Pancreas (tissue), 10 donors: ENCODE data around the gene FUOM. TPM values are rescaled to one million over a fixed set of nuclear protein-coding genes. Genes with fewer than 3 reads are reported as not detected.

ENCODE experiments used
- ATAC-seq, 4 donors: fragments of 200-7000 bp; cut with Tn5 transposase; one replicate each; pipeline versions ENCODE4 v1.8.0 to v1.9.1; 2020; ENCODE audit warnings: mild to moderate bottlenecking in 4 of 4, moderate library complexity in 4 of 4
- DNase-seq, 6 donors: peaks; one replicate each; pipeline ENCODE4 v3.0.0-alpha.2; 2020
- FAIRE-seq: peaks from 2 replicates; lab custom pipeline; 2012; peaks lifted over from hg19 to GRCh38; lab: Jason Lieb, UNC
- H3K27ac ChIP-seq, 4 donors: fragments of 200-600 bp; sonication (generic); 1 replicate in 3 of 4; 2 replicates in 1 of 4; pipeline versions ENCODE4 v1.5.0 to v1.8.0; 2020
- H3K27me3 ChIP-seq, 4 donors: fragments of 200-600 bp; one replicate each; pipeline ENCODE4 v1.8.0; 2021
- H3K36me3 ChIP-seq, 3 donors: fragments of 200-600 bp; sonication (generic) in 1 of 3; one replicate each; pipeline versions ENCODE4 v1.5.0 to v1.8.0; 2020 to 2021
- H3K4me1 ChIP-seq, 3 donors: fragments of 200-600 bp; one replicate each; pipeline ENCODE4 v1.8.0; 2021
- H3K4me3 ChIP-seq, 4 donors: fragments of 200-600 bp; sonication (generic) in 2 of 4; one replicate each; pipeline versions ENCODE4 v1.5.0 to v1.8.0; 2020 to 2021
- H3K9me3 ChIP-seq, 4 donors: fragments of 200-600 bp; one replicate each; pipeline ENCODE4 v1.8.0; 2021
- CTCF ChIP-seq, 4 donors: fragments of 200-600 bp; sonication (generic) in 3 of 4; IDR thresholded peaks; one replicate each; pipeline versions ENCODE4 v1.5.0 to v1.8.0; 2021; ENCODE audit warnings: antibody characterized with exemption in 4 of 4
- WGBS, 2 donors: extraction: QIAGEN DNeasy Blood & Tissue Kit; methylation state at CpG; one replicate each; pipeline ENCODE4 v1.1.7; 2013; 5-methylcytosine and 5-hydroxymethylcytosine counted together
- intact Hi-C, 3 donors: fragments of 100-400 bp; cut with DNase I; formaldehyde crosslinking; loops; one replicate each; pipeline versions ENCODE4 v1.11.1 to v1.14.2; 2022
- polyA plus RNA-seq, 2 donors: library from polyadenylated mRNA; stranded (reverse); fragments of 200-250 nt; gene quantifications; one replicate each; pipeline ENCODE4 v1.2.3, GENCODE V29; 2013
- total RNA-seq, 6 donors: library from RNA; stranded (reverse); fragmentation: NEBNext Ultra II Directional in 4 of 6; extraction: Animal tissue kit (Norgen Biotek cat#: 25700) in 4 of 6; gene quantifications; one replicate each; pipeline versions ENCODE4 v1.2.1 to v1.2.4, GENCODE V29; 2021 to 2023
- donor health status: healthy with polysubstance abuse.
- donor health status: DM: no; HTN: no; CAD: no; lungs with moderate emphysema.
- donor health status: DM: no; HTN: no; CAD: no.
- donor health status: control.
- donor health status: control.
- donor health status: Bipolar disorder and iron deficiency.
- donor health status: DM: yes; HTN: yes; CAD: no.
- donor health status: DM: no; HTN: no; CAD: no.
- donor health status: DM: no; HTN: no; CAD: no.
- donor health status: DM: yes; HTN: yes; CAD: no.

The FUOM gene
- total and polyA plus RNA-seq, 8 donors = 6.3 to 19.2 (median 10.3) TPM

DNA sequence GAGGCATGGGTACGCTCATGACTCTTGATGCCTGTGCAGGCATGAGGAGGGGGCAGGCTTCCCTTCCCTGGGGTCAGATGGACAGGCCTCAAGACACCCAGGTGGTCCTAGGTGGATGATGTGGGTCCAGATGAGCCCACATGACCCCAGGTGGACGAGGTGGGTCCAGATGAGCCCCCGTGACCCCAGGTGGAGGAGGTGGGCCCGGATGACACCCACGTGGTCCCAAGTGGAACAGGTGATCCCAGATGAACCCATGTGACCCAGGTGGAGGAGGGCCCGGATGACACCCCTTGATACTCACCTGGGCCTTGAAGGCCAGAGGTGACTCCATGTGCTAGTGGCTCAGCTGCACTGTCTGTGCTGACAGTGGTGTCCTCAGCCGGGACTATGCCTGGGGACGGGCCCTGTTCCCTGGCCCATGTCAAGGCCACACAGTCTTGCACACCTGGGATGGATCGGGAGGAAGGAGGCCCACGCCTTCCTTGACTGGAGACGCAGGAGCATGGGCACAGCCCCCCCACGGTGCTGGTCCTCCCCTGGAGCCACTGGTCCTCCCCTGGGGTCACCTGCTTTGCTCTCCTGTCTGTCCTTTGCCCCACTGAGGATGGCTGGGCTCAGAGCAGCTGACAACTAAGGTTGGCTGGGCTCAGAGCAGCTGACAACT, 7.4 kb downstream of the FUOM start:
- H3K27me3 ChIP-seq = no peaks in the 10 kb centered on the region
- no peak for TF ChIP-seq CTCF (IDR thresholded peaks at IDR 0.05)
- no peak overlapping the region for H3K4me3 ChIP-seq
- DNase-seq = no peak
- H3K9me3 ChIP-seq = no peaks in the 10 kb centered on the region
- ATAC-seq = peak in 1 of 4 donors; percentile 8
- 71 to 73% methylated on average over 12 of the region's 12 CpGs for WGBS, 2 donors
- intact Hi-C loops = no loop called here
- no peak overlapping the region for H3K27ac ChIP-seq
- no peaks in the 10 kb centered on the region for H3K36me3 ChIP-seq
- H3K4me1 ChIP-seq = no peaks in the 10 kb centered on the region
- FAIRE-seq = no peak

DNA sequence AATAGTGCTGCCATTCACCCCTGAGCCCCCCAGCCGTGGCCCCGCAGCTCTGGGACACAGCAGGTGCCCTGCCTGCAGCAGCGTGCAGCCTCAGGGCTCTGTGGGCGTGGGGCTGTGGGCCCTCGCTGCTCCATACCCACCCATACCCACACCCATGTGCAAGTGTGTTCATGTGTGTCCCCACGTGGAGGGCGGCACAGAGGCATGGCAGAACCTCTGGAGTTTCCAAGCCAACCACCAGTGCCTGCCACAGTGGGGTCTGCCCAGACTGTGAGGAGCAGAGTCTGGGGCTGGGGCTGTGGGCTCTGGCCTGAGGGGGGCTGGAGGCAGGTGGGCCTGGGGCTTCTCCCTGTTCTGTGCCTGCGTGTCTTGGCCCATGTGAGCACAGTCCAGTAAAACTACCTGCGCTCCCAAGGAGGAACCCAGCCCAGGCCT, 8.2 kb downstream of the FUOM start:
- no peak for FAIRE-seq
- peak in 1 of 6 donors; percentile 72 for DNase-seq
- WGBS, 2 donors = 69 to 70% methylated on average over 9 of the region's 9 CpGs
- no peaks in the 10 kb centered on the region for H3K36me3 ChIP-seq
- no peak overlapping the region for H3K27ac ChIP-seq
- intact Hi-C loops = no loop called here
- ATAC-seq = no peak
- TF ChIP-seq CTCF (IDR thresholded peaks at IDR 0.05) = no peak
- H3K9me3 ChIP-seq = no peaks in the 10 kb centered on the region
- H3K4me1 ChIP-seq = no peaks in the 10 kb centered on the region
- H3K27me3 ChIP-seq = no peaks in the 10 kb centered on the region
- H3K4me3 ChIP-seq = no peak overlapping the region

DNA sequence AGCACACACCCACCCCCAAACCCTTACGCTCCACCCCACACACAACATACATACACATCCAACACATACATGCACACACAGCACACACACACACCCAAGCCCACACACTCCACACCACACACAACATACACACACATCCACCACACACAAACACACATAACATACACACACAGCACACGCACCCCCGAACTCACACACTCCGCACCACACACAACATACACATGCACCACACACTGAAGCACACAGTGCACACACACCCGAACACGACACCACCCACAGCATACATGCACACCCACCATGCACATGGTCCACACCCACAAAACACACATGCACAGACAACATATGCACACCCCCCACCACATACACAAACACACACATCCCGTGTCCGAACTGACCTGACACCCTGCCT, 8.7 kb downstream of the FUOM start:
- Histone ChIP-seq H3K4me3 (no peak overlapping the region), H3K36me3 (no peaks in the 10 kb centered on the region), H3K9me3 (no peaks in the 10 kb centered on the region), H3K27me3 (no peaks in the 10 kb centered on the region), H3K27ac (no peak overlapping the region), H3K4me1 (no peaks in the 10 kb centered on the region)
- no peak for TF ChIP-seq CTCF (IDR thresholded peaks at IDR 0.05)
- intact Hi-C loops = no loop called here
- no peak for DNase-seq
- no peak for ATAC-seq
- no peak for FAIRE-seq
- 66 to 81% methylated on average over 8 of the region's 8 CpGs for WGBS, 2 donors

DNA sequence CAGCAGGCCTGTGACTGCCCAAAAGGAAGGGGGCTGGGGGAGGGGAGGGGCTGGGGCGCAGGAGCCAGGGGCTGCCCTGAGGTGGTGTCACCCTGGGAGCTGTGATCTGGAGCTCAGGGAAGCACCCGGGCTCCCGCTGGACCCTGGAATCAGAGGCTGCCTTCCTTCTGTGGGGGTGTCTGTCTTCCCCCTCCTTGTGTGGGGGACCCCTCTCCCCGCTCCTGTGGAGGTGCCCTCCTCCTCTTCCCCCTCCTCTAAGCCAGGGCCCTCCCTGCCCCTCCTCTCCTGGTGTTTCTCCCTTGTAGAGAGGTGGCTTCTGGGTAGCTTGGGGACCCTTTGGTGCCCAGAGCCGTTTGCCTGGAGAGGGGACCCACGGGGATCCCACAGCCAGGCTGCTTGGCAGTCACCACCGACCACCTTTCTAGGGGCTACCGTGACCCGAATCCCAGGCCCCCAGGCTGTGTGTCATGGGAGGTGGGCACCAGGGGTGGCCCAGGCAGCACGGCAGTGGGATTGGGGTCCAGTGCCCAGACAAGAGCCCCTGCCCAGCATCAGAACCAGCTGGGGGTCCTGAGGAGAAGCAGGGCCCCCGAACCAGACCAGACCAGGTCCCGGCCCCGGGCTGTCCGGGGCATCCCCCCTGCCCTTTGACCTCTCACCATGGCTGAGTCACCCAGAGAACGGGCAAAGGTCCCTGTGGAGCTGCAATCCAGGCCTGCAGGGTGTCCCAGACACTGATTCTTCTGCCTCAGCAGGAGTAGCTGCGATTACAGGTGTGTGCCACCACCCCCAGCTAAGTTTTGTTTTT, 9.9 kb downstream of the FUOM start:
- Histone ChIP-seq H3K36me3 (no peaks in the 10 kb centered on the region), H3K4me1 (no peaks in the 10 kb centered on the region), H3K27ac (no peak overlapping the region), H3K4me3 (no peak overlapping the region), H3K9me3 (no peaks in the 10 kb centered on the region), H3K27me3 (peaks cover 0 to 4% (median 0%) of the 10 kb centered on the region in 4 donors)
- WGBS, 2 donors = 40 to 53% methylated on average over 12 to 16 of the region's 16 CpGs
- no peak for ATAC-seq
- DNase-seq = no peak
- intact Hi-C loops = no loop called here
- TF ChIP-seq CTCF (IDR thresholded peaks at IDR 0.05) = no peak
- no peak for FAIRE-seq

GRCh38 chr10:133346413-133346812, 11.4 kb downstream of the FUOM start:
- no peak for TF ChIP-seq CTCF (IDR thresholded peaks at IDR 0.05)
- Histone ChIP-seq H3K4me3 (no peak overlapping the region), H3K9me3 (no peaks in the 10 kb centered on the region), H3K4me1 (no peaks in the 10 kb centered on the region), H3K27me3 (peaks cover 0 to 4% (median 0%) of the 10 kb centered on the region in 4 donors), H3K36me3 (no peaks in the 10 kb centered on the region), H3K27ac (no peak overlapping the region)
- no peak for ATAC-seq
- intact Hi-C loops = no loop called here
- 63 to 64% methylated on average over 10 to 11 of the region's 11 CpGs for WGBS, 2 donors
- DNase-seq = no peak
- FAIRE-seq = no peak
